Measurements from ENCODE around the gene MINK1.

The MINK1 gene

DNA sequence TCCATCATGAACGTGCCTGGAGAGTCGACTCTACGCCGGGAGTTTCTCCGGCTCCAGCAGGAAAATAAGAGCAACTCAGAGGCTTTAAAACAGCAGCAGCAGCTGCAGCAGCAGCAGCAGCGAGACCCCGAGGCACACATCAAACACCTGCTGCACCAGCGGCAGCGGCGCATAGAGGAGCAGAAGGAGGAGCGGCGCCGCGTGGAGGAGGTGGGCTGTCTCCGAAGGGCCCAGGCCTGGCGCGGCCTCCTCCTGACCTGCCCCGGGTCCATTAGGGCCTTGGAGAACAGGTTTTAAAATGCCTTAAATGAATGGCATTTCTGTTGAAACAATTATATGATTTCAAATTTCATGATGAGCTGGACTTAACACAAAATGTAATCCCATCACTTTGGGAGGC, 54.4 kb downstream of the MINK1 start:
- TF ChIP-seq, protein P1, sequence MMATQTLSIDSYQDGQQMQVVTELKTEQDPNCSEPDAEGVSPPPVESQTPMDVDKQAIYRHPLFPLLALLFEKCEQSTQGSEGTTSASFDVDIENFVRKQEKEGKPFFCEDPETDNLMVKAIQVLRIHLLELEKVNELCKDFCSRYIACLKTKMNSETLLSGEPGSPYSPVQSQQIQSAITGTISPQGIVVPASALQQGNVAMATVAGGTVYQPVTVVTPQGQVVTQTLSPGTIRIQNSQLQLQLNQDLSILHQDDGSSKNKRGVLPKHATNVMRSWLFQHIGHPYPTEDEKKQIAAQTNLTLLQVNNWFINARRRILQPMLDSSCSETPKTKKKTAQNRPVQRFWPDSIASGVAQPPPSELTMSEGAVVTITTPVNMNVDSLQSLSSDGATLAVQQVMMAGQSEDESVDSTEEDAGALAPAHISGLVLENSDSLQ (IDR thresholded peaks at IDR 0.05), result no peak
- no peak for TF ChIP-seq CTBP1 (IDR thresholded peaks at IDR 0.05; ENCODE audit: borderline replicate concordance)
- no peak for TF ChIP-seq ARNT (IDR thresholded peaks at IDR 0.05)
- no peak for TF ChIP-seq L3MBTL2 (conservative IDR thresholded peaks at IDR 0.05)
- TF ChIP-seq BHLHE40 (IDR thresholded peaks at IDR 0.05; ENCODE audit: borderline replicate concordance), result no peak
- TF ChIP-seq HDGF (IDR thresholded peaks at IDR 0.05; ENCODE audit: borderline replicate concordance), result no peak
- DNase-seq (ENCODE audit: extremely low spot score), result no peak
- ChIA-PET CTCF (no interaction called here), POLR2A (interaction anchor here (1.2 kb wide), 1 partner anchor 9 kb away, joined by 3 read pairs; no protein-coding TSS in a partner anchor)

DNA sequence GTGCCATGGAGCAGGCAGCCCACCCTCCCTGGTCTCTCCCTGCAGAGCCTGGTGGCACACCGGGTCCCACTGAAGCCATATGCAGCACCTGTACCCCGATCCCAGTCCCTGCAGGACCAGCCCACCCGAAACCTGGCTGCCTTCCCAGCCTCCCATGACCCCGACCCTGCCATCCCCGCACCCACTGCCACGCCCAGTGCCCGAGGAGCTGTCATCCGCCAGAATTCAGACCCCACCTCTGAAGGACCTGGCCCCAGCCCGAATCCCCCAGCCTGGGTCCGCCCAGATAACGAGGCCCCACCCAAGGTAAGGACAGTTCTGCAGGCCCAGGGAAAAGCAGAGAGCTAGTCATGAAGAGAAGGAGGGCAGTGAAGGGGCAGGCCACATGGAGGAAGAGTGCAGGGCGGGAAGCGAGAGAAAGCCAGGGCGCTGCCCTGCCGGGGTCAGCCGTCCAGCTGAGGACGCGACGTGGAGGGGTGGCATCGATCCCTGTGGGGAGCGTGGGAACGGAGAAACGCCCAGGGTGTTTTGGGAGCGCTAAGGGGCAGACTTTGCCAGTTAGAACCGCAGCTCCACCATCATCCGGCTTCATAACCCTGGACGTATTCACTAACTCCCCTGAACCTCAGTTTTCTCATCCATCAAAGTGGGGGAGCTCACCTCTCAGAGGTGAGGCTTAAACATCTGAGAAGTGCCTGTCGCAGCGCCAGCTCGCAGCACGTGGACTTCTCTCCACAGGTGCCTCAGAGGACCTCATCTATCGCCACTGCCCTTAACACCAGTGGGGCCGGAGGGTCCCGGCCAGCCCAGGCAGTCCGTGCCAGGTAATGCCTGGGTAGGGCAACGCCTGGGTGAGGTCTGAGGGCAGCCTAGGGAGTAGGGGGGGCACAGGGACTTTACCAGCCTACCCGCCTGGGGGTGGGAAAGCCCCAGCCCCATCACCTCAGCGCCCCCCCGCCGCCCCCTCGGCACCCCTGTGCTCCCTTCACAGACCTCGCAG, 58.6 kb downstream of the MINK1 start:
- no peak for DNase-seq (ENCODE audit: extremely low spot score)
- TF ChIP-seq SP1 (IDR thresholded peaks at IDR 0.05) (no peak), ZNF384 (IDR thresholded peaks at IDR 0.05) (no peak), BHLHE40 (IDR thresholded peaks at IDR 0.05; ENCODE audit: borderline replicate concordance) (no peak), FOXM1 (IDR thresholded peaks at IDR 0.05; ENCODE audit: borderline replicate concordance) (no peak), NFRKB (IDR thresholded peaks at IDR 0.05) (no peak), SUZ12 (IDR thresholded peaks at IDR 0.05) (no peak), TARDBP (IDR thresholded peaks at IDR 0.05) (no peak), ELF4 (IDR thresholded peaks at IDR 0.05) (no peak)
- ChIA-PET CTCF (interaction anchor here (0.6 kb wide), 1 partner anchor 11 kb away, joined by 3 read pairs; the partner anchor contains the start of gene CHRNE), POLR2A (no interaction called here)

DNA sequence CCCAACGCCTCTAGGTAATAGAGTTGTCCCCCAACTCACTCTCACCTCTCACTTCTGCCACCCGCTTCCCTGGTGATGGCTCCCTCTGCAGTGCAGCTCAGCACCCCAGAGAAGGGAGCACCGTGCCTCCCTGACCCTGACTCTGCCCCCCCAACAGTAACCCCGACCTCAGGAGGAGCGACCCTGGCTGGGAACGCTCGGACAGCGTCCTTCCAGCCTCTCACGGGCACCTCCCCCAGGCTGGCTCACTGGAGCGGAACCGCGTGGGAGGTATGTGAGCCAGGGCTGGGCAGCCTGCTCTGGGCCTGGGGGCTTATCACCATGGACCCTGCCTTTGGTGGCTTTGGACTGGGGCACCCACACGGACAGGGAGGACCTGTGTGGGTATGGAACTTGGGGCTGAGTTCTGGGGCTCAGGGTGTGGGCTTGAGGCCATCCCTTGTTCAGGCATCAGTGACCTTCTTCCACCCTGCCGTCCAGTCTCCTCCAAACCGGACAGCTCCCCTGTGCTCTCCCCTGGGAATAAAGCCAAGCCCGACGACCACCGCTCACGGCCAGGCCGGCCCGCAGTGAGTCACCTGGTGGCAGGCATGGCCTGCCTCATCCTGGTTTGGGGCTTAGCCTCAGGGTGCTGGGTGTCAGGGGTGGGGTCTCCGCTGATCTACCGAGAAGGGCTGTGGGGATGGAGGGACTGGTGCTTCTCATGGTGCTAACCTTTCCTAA, 59.5 kb downstream of the MINK1 start:
- CTCF ChIA-PET, result interaction anchor here (0.6 kb wide), 1 partner anchor 215 kb away, joined by 3 read pairs; no protein-coding TSS in a partner anchor
- no peak for DNase-seq (ENCODE audit: extremely low spot score)
- POLR2A ChIA-PET, result no interaction called here
- TF ChIP-seq FOXA1 (IDR thresholded peaks at IDR 0.05), result no peak
- no peak for TF ChIP-seq TARDBP (IDR thresholded peaks at IDR 0.05)
- no peak for TF ChIP-seq HDGF (IDR thresholded peaks at IDR 0.05; ENCODE audit: borderline replicate concordance)
- TF ChIP-seq NFRKB (IDR thresholded peaks at IDR 0.05), result no peak
- TF ChIP-seq ARNT (IDR thresholded peaks at IDR 0.05), result no peak
- TF ChIP-seq BHLHE40 (IDR thresholded peaks at IDR 0.05; ENCODE audit: borderline replicate concordance), result no peak
- no peak for TF ChIP-seq FOXM1 (IDR thresholded peaks at IDR 0.05; ENCODE audit: borderline replicate concordance)
- TF ChIP-seq L3MBTL2 (conservative IDR thresholded peaks at IDR 0.05), result no peak
- no peak for TF ChIP-seq CTBP1 (IDR thresholded peaks at IDR 0.05; ENCODE audit: borderline replicate concordance)
- TF ChIP-seq SUZ12 (IDR thresholded peaks at IDR 0.05), result no peak
- no peak for TF ChIP-seq SP1 (IDR thresholded peaks at IDR 0.05)
- no peak for TF ChIP-seq ELF4 (IDR thresholded peaks at IDR 0.05)
- TF ChIP-seq FOXK2 (IDR thresholded peaks at IDR 0.05), result no peak

DNA sequence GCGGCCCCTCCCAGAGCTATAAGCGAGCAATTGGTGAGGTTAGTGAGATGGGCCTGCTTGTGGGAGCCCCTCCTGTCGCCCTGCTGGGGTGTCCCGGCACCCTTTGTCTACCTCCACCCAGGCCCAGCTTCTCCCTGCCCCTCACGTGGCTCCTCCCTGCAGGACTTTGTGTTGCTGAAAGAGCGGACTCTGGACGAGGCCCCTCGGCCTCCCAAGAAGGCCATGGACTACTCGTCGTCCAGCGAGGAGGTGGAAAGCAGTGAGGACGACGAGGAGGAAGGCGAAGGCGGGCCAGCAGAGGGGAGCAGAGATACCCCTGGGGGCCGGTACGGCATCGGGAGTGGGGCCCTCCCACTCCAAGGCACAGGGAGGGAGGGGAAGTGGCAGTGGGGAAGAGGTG, 60.1 kb downstream of the MINK1 start:
- DNase-seq (ENCODE audit: extremely low spot score), result no peak
- CTCF ChIA-PET, result no interaction called here
- POLR2A ChIA-PET, result no interaction called here
- TF ChIP-seq CTBP1 (IDR thresholded peaks at IDR 0.05; ENCODE audit: borderline replicate concordance) (no peak), SP1 (IDR thresholded peaks at IDR 0.05) (no peak)
- TF ChIP-seq, protein P1 (IDR thresholded peaks at IDR 0.05), result no peak

DNA sequence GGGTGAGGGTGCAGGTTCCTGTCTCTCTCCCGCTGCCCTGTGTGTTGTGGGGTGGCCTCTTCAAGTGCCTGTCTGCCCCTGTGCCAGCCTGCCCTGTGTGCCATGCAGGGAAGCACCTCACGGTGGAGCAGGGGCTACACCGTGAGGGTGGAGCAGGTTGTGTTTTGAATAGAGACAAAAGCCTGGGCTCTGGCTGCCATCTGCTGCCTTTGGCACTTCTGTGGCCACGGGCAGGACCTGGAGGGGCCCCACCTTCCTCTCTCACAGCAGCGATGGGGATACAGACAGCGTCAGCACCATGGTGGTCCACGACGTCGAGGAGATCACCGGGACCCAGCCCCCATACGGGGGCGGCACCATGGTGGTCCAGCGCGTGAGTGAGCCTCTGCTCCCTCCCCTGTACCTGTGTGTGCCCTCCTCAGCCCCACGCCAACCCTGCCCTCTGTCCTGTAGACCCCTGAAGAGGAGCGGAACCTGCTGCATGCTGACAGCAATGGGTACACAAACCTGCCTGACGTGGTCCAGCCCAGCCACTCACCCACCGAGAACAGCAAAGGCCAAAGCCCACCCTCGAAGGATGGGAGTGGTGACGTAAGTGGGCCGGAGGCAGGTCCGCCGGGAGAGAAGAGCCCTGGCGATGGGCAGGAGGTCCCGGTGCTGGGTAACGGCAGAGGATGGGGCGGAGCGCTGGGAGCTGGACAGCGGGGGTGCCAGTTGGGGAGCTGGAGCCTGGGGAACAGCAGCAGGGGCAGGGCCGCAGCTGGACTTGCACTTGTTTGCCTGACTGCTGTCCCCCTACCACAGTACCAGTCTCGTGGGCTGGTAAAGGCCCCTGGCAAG, 60.8 kb downstream of the MINK1 start:
- POLR2A ChIA-PET, result no interaction called here
- CTCF ChIA-PET, result no interaction called here
- no peak for DNase-seq (ENCODE audit: extremely low spot score)
- TF ChIP-seq NFRKB (IDR thresholded peaks at IDR 0.05) (no peak), ZNF384 (IDR thresholded peaks at IDR 0.05) (no peak)

DNA sequence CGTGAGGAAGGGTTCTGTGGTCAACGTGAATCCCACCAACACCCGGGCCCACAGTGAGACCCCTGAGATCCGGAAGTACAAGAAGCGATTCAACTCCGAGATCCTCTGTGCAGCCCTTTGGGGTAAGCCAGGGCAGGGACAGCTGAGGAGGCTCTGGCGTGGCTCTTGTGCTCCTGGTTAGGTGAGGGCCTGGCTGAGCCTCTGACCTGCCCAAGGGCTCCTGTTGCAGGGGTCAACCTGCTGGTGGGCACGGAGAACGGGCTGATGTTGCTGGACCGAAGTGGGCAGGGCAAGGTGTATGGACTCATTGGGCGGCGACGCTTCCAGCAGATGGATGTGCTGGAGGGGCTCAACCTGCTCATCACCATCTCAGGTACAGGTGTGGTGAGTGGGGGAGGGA, 62.0 kb downstream of the MINK1 start:
- no peak for DNase-seq (ENCODE audit: extremely low spot score)
- no peak for TF ChIP-seq CTBP1 (IDR thresholded peaks at IDR 0.05; ENCODE audit: borderline replicate concordance)
- TF ChIP-seq ZNF384 (IDR thresholded peaks at IDR 0.05), result no peak
- no peak for TF ChIP-seq NFRKB (IDR thresholded peaks at IDR 0.05)
- no peak for TF ChIP-seq TARDBP (IDR thresholded peaks at IDR 0.05)
- no peak for TF ChIP-seq L3MBTL2 (conservative IDR thresholded peaks at IDR 0.05)
- TF ChIP-seq, protein P1 (IDR thresholded peaks at IDR 0.05), result no peak
- no peak for TF ChIP-seq LEF1 (IDR thresholded peaks at IDR 0.05; ENCODE audit: borderline replicate concordance)
- no peak for TF ChIP-seq HDGF (IDR thresholded peaks at IDR 0.05; ENCODE audit: borderline replicate concordance)
- no peak for TF ChIP-seq ELF4 (IDR thresholded peaks at IDR 0.05)
- ChIA-PET POLR2A (no interaction called here), CTCF (no interaction called here)
